Measurements from ENCODE around the gene DDX23.
A peak's percentile ranks its signal among the peaks of the same experiment; 100 is the strongest.

DDX23 gene

DNA sequence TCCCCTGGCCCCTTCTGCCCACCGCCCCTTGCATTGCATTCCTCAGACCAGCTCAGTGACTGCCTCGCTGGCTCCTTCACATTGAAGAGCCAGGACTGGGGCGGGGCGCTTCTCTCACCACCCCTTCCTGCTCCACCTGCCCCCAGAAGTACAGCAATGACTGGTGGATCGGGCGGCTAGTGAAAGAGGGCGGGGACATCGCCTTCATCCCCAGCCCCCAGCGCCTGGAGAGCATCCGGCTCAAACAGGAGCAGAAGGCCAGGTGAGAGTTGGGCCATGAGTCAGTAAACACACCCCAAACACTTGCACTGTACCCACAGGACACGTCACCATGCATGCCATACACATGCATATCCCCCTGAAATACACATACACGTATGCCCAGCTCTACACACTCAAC, 27.9 kb downstream of the DDX23 start:
- TF ChIP-seq, protein P1, sequence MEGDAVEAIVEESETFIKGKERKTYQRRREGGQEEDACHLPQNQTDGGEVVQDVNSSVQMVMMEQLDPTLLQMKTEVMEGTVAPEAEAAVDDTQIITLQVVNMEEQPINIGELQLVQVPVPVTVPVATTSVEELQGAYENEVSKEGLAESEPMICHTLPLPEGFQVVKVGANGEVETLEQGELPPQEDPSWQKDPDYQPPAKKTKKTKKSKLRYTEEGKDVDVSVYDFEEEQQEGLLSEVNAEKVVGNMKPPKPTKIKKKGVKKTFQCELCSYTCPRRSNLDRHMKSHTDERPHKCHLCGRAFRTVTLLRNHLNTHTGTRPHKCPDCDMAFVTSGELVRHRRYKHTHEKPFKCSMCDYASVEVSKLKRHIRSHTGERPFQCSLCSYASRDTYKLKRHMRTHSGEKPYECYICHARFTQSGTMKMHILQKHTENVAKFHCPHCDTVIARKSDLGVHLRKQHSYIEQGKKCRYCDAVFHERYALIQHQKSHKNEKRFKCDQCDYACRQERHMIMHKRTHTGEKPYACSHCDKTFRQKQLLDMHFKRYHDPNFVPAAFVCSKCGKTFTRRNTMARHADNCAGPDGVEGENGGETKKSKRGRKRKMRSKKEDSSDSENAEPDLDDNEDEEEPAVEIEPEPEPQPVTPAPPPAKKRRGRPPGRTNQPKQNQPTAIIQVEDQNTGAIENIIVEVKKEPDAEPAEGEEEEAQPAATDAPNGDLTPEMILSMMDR (IDR thresholded peaks at IDR 0.05; ENCODE audit: borderline replicate concordance, insufficient read depth, low read depth, low read length) = no peak
- no peak overlapping the region for H3K4me3 ChIP-seq (ENCODE audit: low read depth, low read length)

DNA sequence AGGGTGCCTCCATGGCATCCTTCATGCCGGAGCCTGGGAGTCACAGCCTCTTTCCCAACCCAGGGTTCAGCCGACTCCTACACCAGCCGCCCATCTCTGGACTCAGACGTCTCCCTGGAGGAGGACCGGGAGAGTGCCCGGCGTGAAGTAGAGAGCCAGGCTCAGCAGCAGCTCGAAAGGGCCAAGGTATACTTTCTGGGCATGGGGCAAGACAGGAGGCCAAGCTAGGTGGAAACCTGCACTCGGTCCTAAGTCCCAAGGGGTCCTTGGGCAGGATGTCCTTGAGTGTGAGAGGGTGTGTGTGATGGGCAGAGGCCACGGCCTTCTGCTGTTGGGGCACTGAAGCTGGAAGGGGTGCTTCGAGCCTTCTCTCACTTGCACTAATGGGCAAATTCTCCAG, 28.7 kb downstream of the DDX23 start:
- no peak overlapping the region for H3K4me3 ChIP-seq (ENCODE audit: low read depth, low read length)
- TF ChIP-seq, protein P1 (IDR thresholded peaks at IDR 0.05; ENCODE audit: borderline replicate concordance, insufficient read depth, low read depth, low read length) = no peak

DNA sequence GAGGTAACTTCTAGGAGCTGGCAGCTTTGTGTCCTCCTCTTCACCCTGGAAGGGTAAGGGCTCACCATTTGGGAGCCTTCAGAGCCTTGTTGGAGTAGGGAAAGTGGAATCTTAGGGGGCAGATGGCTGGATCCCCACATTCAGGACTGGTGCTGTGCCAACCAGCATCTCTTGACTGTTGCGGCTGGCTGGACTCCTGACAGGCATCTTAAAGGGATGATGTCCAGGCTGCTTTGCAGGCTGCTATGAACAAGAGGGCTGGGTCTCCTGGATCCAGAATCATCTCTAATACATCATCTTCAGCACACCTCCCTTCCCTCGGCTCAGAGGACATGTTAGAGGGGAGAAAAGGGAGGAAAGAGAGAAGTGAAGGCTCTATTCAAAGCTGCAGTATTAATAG, 29.3 kb downstream of the DDX23 start:
- TF ChIP-seq, protein P1 (IDR thresholded peaks at IDR 0.05; ENCODE audit: borderline replicate concordance, insufficient read depth, low read depth, low read length) = no peak
- H3K4me3 ChIP-seq (ENCODE audit: low read depth, low read length) = no peak overlapping the region

DNA sequence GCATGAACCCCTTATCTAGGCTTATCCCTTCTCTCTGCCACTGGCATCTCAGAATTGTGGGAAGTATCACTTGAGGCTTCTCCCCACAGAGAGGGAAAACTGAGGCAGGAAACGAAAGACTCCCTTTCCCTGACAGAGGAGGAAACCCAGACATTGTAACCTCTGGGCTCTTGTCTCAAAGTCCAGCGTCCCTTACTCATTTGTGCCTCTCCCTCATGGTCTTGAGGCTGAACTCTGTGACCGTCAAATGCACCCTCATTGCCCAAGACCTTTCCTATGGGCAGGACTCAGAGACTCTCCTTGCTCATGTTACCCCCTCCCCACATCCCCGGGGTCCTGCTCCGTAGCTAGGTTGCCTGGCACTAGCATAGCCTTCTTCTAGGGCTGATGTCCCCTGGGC, 29.8 kb downstream of the DDX23 start:
- TF ChIP-seq, protein P1 (IDR thresholded peaks at IDR 0.05; ENCODE audit: borderline replicate concordance, insufficient read depth, low read depth, low read length) = no peak

DNA sequence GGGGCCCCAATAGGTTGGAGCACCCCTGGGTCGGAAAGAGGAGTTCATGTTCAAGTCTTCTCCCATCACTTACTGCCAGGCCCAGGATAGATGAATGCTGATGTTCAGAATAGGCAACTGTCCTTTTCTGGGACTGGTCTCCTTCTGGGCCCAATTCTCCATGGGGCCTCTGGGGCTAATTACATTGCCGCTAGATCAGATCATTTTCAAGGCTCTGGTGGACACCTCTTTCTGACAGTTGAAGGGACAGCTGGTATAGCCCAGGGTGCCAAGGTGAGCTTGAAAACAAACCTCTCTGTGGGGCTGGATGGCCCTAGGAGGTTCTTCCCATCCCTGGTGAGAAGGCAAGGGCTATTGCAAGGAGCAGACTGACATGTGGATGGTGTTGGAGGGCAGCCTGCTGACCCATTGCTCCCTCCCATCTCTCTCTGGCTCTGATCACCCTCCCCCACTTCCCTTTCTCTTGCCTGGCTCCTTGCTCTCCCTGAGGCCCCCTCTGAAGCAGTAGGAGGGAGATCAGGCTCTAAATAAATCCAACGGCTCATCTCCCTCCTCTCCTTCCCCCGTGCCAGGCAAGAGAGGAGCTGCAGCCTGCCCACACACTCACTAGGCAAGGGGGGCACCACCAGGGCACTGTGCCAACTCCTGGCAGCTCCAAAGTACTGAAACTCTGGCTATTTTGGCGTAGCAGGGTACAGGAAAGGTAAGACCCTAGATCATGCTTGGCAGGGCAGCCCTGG, 31.8 kb downstream of the DDX23 start:
- TF ChIP-seq, protein P1 (IDR thresholded peaks at IDR 0.05; ENCODE audit: borderline replicate concordance, insufficient read depth, low read depth, low read length) = no peak
- H3K4me3 ChIP-seq (ENCODE audit: low read depth, low read length) = no peak overlapping the region

More for the DNA sequence above, 29.8 kb downstream of the DDX23 start:
- no peak overlapping the region for H3K4me3 ChIP-seq (ENCODE audit: low read depth, low read length)

DNA sequence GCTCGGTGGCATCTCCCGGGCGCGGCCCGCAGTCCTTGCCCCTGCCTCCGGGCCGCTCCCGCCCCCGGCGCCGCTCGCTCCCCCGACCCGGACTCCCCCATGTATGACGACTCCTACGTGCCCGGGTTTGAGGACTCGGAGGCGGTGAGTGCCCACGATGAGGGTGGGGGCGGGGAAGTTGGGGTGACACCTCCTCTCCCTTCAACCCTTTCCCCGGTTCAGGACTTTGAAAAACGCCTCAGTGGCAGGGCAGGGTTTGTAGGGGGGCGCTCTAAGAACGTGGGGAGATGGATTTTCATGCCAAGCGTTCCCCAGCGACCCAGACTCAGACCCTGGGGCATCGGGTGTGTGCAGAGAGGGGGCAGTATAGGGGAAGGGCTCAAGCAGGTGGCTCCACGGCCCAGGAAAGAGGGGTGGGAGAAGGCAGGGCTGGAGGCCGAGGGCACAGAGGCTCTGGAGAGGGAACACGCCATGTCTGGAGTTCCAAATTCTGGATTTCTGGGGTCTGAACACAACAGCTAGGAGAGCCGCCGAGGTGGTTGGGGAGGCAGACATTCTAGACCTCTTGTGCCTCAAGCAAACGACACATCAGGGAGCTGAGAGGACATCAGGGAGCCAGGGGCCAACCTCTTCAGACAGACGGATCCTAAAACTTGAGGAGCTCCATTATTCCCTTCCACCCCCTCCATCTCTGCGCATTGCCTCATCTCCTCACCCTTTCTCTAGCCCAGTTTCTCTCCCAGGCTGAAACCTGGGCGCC, 33.0 kb downstream of the DDX23 start:
- peak overlapping the region; percentile 60 for H3K4me3 ChIP-seq (ENCODE audit: low read depth, low read length)
- TF ChIP-seq, protein P1 (IDR thresholded peaks at IDR 0.05; ENCODE audit: borderline replicate concordance, insufficient read depth, low read depth, low read length) = no peak

Data from GM12875 (cell line).